DMS153 treated with DMSO at 0.1 percent for 48 hours (cell line): ENCODE measurements around the gene PHC3.

Source experiments
- DNase-seq: peaks from one replicate; lab custom pipeline; 2025; ENCODE audit not compliant: unreplicated experiment; lab: John Stamatoyannopoulos, UW

Gene PHC3

DNA sequence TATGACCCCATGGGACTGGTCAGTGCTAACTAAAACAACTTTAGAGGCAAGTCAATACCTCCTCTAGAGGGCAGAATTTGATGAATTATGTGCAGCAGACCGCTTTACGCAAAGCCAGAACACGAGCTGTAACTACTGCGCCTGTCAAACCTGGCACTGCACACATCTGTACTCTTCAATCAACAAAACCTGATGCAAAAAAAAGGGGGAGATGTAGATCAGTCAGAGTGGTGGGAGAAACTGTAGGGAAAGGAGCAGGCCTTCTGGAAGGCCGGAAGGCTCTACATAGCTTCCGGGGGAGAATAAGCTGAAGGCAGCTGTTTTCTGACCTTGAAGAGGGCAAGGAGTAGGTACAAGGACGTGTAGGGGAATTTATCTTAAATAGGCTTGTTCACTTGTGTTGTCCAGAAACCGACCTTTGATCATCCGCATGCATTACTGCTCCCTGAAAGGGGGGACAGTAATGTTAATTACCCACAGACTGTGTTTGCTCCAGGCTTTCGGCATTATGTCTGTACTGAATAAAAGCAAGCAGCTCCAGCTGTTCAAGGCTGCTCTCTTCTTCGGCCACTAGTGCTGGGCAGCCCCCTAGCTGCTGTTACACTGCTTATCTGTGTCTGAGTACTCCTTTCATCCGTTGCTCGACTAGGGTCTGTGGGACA is 102.8 kb downstream of the PHC3 start:
- DNase-seq, result no peak

- no peak for DNase-seq
Measured at GRCh38 chr3:170077361-170077760, 104.2 kb downstream of the PHC3 start.

DNA sequence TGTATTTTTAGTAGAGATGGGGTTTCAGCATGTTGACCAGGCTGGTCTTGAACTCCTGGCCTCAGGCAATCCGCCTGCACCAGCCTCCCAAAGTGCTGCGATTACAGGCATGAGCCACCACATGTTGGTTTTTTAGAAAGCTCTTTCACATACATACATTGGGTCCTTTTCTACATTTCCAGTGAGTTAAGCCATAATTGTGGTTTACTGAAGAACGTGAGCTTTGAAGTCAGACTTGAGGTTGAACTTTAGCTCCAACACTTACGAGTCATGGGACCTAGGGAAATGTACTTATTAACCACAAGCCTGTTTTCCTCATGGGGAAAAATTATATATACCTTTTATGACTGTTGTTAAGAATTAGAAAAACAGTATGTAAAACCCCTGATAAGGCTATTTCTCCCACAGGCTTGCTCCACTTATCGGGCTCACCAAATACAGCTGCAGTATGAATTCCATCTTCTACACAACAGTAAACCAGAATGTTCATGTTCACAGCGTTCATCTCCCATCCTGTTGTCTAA is 104.8 kb downstream of the PHC3 start:
- no peak for DNase-seq

GRCh38 chr3:170075441-170076091 is 106.0 kb downstream of the PHC3 start:
- no peak for DNase-seq

DNA sequence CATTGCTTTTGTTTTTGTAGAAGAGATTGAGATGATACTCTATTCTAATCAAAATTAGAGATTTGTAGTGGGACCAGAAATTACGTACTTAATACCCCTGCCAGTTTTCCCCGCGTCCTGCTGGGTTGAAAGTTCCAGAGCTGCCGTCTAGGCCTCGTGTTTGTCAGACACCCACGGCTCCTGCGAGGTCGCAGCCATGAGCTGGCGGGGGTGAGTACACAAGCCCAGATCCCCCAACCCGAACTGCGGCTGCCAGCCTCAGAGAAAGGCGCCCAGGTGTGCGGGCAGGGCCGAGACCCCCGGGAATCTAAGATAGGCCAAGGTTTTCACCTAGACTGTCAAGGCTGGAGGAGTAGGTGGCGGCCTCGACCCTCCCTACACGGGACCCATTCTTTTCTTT is 117.4 kb downstream of the PHC3 start:
- no peak for DNase-seq

DNA sequence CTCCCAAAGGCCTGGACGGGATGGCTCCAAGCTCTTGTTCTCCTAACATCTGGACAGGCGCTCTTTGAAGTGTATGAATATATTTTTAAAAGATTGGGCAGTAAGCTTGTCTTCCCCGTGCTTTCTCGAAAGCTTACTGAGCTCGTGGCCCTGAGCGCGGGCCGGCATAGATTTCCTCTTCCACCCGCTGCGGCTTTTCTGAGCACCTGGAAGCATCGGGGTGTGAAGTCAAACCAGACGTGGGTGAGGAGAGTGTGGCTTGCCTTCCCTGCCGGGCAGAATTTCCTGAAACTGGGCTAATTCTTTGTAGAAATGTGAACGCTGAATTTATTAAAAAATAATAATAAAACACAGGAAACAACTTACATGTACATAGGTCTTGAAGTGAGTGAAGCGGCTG is 117.8 kb downstream of the PHC3 start:
- DNase-seq, result no peak

DNA sequence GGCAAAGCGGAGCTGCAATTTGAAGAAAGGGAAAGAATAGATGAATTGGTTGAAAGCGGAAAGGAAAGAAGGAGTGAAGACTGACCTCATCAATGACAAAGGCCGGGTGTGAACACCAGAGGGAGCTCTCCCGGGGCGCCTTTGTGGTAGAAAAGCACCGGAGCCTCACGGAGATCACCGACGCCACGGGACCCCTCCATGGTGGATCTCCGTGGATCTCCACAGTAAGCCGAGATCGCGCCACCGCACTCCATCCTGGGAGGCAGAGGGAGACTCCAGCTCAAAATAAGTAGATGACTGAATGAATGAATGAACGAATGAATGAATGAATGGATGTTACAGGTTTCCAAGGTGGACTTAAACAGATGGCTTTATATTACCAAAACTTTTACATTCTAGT is 118.8 kb downstream of the PHC3 start:
- DNase-seq, result no peak

GRCh38 chr3:170062068-170062467 is 119.5 kb downstream of the PHC3 start:
- DNase-seq, result no peak

DNA sequence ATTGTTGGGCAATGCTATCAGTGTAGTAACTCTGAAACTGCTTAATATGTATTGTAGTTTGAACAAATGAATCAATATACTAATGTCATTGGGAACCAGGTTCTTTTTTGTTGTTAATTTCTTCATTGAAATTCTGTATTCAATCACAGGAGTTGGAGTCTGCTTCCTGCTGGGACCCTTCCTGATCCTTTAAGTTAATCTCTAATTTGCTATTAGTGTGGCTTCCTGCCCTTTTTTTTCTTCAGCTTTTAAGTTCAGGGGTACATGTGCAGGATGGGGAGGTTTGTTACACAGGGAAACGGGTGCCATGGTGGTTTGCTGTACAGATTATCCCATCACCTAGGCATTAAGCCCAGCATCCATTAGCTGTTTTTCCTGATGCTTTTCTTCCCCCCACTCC is 122.1 kb downstream of the PHC3 start:
- no peak for DNase-seq

GRCh38 chr3:170058127-170058526 is 123.4 kb downstream of the PHC3 start:
- no peak for DNase-seq

- no peak for DNase-seq
Measured at GRCh38 chr3:170057550-170057949, 124.0 kb downstream of the PHC3 start.

DNA sequence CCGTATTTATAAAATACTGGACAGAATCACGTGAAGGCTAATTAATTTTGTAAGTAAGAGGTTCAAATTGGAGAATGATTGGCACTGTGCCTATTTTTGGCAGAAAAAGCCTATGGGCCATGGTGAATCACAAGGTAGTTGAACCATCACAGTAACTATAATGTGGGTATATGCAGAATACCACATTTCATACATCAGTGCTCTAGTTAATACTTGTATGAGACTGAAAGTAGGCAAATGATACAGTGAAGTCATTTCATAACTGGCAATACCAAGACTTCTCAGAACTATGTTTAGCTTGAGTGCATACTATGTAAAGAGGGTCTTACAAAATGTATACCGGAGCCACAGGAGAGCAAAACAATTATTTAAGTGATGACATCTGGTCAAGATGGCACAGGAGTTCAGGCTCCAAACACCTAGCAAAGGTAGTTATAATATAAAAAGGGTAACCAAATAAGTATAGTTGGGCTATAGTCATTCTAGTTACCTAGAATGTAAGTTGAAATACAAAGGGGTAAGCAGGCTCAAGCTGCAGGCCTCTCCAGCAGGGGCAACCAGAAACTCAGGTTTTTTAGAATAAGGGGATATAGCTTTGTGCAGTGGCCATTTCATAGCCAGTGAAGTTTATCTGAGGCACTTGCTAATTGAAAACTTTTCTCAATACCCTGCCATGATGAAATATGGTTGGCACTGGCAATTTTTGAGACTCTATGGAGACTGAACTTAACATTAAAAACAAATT is 124.7 kb downstream of the PHC3 start:
- no peak for DNase-seq

DNA sequence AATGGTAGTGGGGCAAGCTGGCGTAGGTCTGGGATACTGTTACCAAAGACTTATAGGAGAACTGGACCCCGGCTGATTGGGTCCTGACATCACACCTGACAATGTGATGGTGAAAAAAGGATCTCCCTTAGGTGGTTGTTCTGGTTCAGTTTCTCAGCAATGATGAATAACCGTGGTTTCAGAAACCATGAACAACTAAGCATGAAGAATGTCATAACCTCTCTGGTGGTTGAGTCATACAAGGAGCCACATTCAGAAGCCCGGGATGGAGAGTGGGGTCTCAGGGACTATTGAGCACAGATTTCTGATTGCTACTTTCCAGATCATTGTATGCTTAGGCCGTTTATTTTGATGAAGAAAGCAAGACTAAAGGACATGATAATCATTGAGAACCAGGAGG is 126.3 kb downstream of the PHC3 start:
- no peak for DNase-seq

DNA sequence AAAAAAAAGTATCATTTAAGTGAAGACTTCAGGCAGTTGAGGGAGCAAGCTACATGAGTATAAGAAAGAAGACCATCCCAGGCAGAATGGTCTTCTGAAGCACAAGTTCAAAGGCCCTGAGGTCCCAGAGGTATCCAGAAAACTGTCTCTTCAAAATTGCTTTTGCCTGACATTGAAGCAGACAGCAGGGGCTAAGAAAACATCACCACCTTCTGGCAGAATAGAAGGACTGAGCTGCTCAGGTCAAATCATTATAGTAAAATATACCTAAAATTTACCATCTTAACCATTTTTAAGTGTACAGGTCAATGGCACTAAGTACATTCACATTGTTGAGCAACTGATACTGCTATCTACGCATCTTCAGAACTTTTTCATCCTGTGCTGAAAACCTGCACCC is 127.3 kb downstream of the PHC3 start:
- DNase-seq, result no peak

DNA sequence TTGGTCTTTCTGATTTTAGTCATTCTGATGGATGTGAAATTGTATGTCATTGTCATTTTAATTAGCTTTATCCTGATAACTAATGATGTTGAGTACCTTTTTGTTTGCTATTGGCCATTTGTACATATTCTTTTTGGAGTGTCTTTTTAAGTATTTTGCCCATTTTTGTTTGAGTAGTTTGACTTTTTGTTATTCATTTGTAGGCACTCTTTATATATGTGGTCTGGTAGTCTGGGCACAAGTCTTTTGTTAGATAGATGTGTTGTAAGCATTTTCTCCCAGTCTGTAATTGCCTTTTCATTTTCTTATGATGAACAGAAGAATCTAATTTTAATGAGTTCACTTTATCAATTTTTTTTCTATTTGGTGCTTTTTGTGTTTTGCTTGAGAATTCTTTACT is 129.1 kb downstream of the PHC3 start:
- no peak for DNase-seq

- no peak for DNase-seq
Measured at GRCh38 chr3:170050753-170051152, 130.8 kb downstream of the PHC3 start.

GRCh38 chr3:170049146-170050000 is 132.2 kb downstream of the PHC3 start:
- DNase-seq, result no peak

DNA sequence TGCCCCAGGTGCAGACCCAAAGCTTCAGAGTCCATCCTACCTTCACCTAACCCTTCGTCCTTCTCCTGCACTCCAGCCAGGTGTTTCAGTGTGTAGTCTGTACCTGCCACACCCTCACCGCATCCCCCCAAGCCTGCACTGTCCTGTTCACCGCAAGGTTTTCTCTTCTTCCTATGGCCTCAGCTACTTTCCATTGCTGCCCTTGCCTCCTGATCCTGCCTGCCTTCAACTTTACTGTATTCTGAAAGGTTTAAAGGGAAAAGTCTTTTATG is 134.5 kb downstream of the PHC3 start:
- no peak for DNase-seq

GRCh38 chr3:170046269-170047132 is 135.0 kb downstream of the PHC3 start:
- no peak for DNase-seq

- DNase-seq, result no peak
Measured at GRCh38 chr3:170044795-170045244, 136.7 kb downstream of the PHC3 start.
